Measurements from ENCODE around the gene ELAPOR2. TPM values are rescaled to one million over a fixed set of nuclear protein-coding genes. Genes with fewer than 3 reads are reported as not detected.
"Not testable (repeated sequence)": the region's sequence is repeated elsewhere in the genome, so short reads cannot be mapped to it uniquely, and the experiment has no call there.

ELAPOR2 gene
- total RNA-seq, 4 donors from 2014 or later, result 2.3 to 10.5 (median 3.8) TPM

- Histone ChIP-seq H3K9me3 (no peaks in the 10 kb centered on the region), H3K27ac (no peak overlapping the region), H3K4me1 (no peaks in the 10 kb centered on the region), H3K27me3 (no peaks in the 10 kb centered on the region), H3K36me3 (no peaks in the 10 kb centered on the region), H3K4me3 (no peak overlapping the region)
- intact Hi-C loops (cut with DNase I; ENCODE audit: low total_unique reads) (no loop called here), in situ Hi-C loops (cut with MboI; ENCODE audit: low sequenced_read_pairs in 4 of 4) (no loop called here)
- no peak for ATAC-seq
- TF ChIP-seq POLR2A (IDR thresholded peaks at IDR 0.05), result no peak
- no peak for TF ChIP-seq CTCF (IDR thresholded peaks at IDR 0.05 in 4 of 5, conservative IDR thresholded peaks at IDR 0.05 in 1 of 5)
- no peak for DNase-seq
Observed at GRCh38 chr7:87105401-87105800, 45.9 kb upstream of the ELAPOR2 start.

GRCh38 chr7:87100326-87100725 is 40.9 kb upstream of the ELAPOR2 start:
- ATAC-seq (no peak), DNase-seq (no peak)
- in situ Hi-C loops (cut with MboI; ENCODE audit: low sequenced_read_pairs in 4 of 4) (no loop called here), intact Hi-C loops (cut with DNase I; ENCODE audit: low total_unique reads) (no loop called here)
- Histone ChIP-seq H3K36me3 (no peaks in the 10 kb centered on the region), H3K4me3 (no peak overlapping the region), H3K27ac (no peak overlapping the region), H3K4me1 (no peaks in the 10 kb centered on the region), H3K27me3 (no peaks in the 10 kb centered on the region), H3K9me3 (no peaks in the 10 kb centered on the region)
- TF ChIP-seq CTCF (IDR thresholded peaks at IDR 0.05 in 4 of 5, conservative IDR thresholded peaks at IDR 0.05 in 1 of 5) (no peak), POLR2A (IDR thresholded peaks at IDR 0.05) (no peak)

- ATAC-seq; H3K4me3 ChIP-seq; H3K36me3 ChIP-seq; H3K4me1 ChIP-seq; H3K27ac ChIP-seq; DNase-seq; H3K9me3 ChIP-seq; intact Hi-C loops (cut with DNase I; ENCODE audit: low total_unique reads); H3K27me3 ChIP-seq; in situ Hi-C loops (cut with MboI; ENCODE audit: low sequenced_read_pairs in 4 of 4): not testable (repeated sequence)
Observed at GRCh38 chr7:87097375-87097774, 37.9 kb upstream of the ELAPOR2 start.

- in situ Hi-C loops (cut with MboI; ENCODE audit: low sequenced_read_pairs in 4 of 4), result no loop called here
- intact Hi-C loops (cut with DNase I; ENCODE audit: low total_unique reads), result no loop called here
- no peak for TF ChIP-seq CTCF (IDR thresholded peaks at IDR 0.05 in 4 of 5, conservative IDR thresholded peaks at IDR 0.05 in 1 of 5)
- no peak for TF ChIP-seq POLR2A (IDR thresholded peaks at IDR 0.05)
- DNase-seq (no peak), ATAC-seq (no peak)
- H3K27ac ChIP-seq, result no peak overlapping the region
- H3K4me3 ChIP-seq, result no peak overlapping the region
- H3K9me3 ChIP-seq, result no peaks in the 10 kb centered on the region
- H3K4me1 ChIP-seq, result no peaks in the 10 kb centered on the region
- no peaks in the 10 kb centered on the region for H3K36me3 ChIP-seq
- H3K27me3 ChIP-seq, result no peaks in the 10 kb centered on the region
Observed at GRCh38 chr7:87094322-87094721, 34.9 kb upstream of the ELAPOR2 start.

GRCh38 chr7:87092568-87093091 is 33.2 kb upstream of the ELAPOR2 start:
- ATAC-seq (no peak), DNase-seq (no peak)
- intact Hi-C loops (cut with DNase I; ENCODE audit: low total_unique reads), result no loop called here
- Histone ChIP-seq H3K4me1 (no peaks in the 10 kb centered on the region), H3K27me3 (no peaks in the 10 kb centered on the region), H3K4me3 (no peak overlapping the region), H3K27ac (no peak overlapping the region), H3K36me3 (no peaks in the 10 kb centered on the region), H3K9me3 (no peaks in the 10 kb centered on the region)
- no peak for TF ChIP-seq CTCF (IDR thresholded peaks at IDR 0.05 in 4 of 5, conservative IDR thresholded peaks at IDR 0.05 in 1 of 5)
- no peak for TF ChIP-seq POLR2A (IDR thresholded peaks at IDR 0.05)
- in situ Hi-C loops (cut with MboI; ENCODE audit: low sequenced_read_pairs in 4 of 4), result no loop called here

All from gastrocnemius medialis (tissue), 4 donors.